GM19328 (cell line): Measurements from ENCODE around the gene RASA3.

ENCODE experiments used
- ATAC-seq: cut with Tn5 transposase; IDR thresholded peaks from one replicate; pipeline ENCODE4 v1.9.1; 2021; ENCODE audit warnings: mild to moderate bottlenecking, moderate library complexity; ENCODE audit not compliant: unreplicated experiment

RASA3 gene

DNA sequence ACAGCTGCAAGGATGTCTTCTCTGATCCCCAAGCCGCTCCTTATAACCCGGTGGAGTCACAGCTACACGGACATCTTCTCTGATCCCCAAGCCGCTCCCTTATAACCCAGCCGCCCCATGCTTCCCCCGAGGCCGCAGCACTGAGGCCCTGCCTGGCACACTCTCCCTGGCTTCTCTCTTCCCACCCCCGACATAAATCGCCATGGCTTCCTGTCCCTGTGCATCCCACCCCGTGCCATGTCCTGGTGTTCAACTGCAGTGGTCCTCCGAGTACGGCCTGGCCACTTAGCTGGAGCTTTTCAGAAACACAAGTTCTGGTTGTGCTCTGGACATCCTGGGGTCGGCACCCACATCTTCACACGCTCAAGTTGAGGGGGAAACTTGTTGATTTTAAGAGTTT lies 60.4 kb downstream of the RASA3 start:
- ATAC-seq = no peak

DNA sequence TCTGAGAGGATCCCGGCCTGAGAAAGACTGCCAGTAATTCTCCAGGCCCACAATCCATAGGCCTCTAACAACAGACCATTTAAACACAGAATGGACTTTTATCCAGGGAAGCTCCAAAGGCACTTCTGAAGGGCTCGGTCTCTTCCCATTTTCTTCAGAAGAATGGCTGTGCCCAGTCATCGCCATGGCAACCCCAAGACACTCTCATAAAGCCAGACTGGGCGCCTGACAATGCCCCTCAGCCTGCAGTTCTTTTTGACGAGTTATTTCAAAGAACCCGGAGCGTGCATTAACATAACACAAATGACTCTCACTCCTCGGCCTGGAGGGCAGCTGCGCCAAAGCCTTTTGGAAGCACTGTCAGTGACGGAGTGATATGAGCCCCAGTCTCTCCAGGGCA lies 61.0 kb downstream of the RASA3 start:
- no peak for ATAC-seq

DNA sequence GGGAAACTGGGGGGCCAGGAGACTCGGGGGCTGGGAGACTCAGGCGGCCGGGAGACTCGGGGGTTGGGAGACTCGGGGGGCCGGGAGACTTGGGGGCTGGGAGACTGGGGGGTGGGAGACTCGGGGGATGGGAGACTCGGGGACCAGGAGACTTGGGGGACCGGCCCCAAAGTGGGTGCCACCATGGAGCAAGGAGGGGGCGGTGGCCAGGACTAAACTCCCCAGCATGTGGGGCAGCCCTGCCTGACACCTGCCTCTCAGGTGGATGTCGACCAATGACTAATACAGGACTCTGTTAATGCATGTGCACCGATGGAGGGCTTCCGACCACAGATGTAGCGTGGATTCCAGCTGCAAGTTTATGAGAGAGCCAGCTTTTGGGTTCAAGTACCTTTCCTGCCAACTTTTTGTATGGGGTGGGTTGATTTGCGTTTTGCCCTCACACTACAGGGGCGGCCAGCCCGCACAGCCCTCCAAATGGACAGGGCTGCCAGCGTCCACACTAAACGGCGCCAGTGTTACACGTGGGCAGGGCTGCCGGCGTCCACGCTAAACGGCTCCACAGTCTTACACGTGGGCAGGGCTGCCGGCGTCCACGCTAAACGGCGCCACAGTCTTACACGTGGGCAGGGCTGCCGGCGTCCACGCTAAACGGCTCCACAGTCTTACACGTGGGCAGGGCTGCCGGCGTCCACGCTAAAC lies 62.2 kb downstream of the RASA3 start:
- no peak for ATAC-seq

DNA sequence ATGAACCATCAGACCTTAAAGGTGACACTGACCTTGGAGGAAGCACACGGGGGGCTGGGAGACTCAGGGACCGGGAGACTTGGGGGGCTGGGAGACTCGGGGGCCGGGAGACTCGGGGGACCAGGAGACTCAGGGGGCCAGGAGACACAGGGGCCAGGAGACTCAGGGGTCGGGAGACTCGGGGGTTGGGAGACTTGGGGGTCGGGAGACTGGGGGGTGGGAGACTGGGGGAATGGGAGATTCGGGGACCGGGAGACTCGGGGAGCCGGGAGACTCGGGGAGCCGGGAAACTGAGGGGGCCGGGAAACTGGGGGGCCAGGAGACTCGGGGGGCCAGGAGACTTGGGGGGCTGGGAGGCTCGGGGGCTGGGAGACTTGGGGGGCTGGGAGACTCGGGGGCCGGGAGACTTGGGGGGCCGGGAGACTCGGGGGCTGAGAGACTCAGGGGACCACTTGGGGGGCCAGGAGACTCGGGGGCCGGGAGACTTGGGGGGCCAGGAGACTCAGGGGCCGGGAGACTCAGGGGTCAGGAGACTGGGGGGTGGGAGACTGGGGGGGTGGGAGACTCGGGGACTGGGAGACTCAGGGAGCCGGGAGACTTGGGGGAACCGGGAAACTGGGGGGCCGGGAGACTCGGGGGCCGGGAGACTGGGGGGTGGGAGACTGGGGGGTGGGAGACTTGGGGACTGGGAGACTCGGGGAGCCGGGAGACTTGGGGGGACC lies 62.9 kb downstream of the RASA3 start:
- no peak for ATAC-seq

DNA sequence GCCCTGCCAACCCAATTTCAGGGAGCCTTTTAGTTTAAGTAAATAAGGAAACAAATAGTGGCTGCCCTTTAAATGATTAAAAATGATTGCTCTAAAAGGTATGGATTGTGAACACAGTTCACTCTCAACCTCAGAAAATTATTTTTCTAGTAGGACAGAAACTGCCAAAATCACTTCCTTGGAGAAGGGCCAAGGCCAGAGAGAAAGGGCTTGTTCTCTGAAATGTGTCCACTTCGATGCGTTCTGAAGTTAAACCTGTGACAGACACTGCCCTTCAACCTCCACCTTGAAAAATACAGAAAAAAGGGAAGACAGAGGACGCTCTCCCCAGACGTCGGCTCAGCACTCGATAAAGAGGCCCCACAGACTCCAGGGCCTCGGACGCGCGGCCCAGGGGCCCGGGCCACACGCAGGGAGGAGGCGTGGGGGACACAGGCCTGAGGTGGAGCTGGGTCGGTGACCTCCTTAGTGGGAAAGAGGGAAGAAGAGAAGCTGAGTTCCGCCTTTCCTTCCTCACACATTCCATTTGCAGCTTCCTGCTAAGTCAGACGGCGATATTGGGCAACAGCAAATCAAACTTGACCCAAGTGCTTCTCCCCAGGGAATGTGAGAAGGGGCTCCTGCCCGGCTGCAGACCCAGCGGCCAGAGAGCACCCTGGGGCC lies 63.6 kb downstream of the RASA3 start:
- ATAC-seq = no peak

DNA sequence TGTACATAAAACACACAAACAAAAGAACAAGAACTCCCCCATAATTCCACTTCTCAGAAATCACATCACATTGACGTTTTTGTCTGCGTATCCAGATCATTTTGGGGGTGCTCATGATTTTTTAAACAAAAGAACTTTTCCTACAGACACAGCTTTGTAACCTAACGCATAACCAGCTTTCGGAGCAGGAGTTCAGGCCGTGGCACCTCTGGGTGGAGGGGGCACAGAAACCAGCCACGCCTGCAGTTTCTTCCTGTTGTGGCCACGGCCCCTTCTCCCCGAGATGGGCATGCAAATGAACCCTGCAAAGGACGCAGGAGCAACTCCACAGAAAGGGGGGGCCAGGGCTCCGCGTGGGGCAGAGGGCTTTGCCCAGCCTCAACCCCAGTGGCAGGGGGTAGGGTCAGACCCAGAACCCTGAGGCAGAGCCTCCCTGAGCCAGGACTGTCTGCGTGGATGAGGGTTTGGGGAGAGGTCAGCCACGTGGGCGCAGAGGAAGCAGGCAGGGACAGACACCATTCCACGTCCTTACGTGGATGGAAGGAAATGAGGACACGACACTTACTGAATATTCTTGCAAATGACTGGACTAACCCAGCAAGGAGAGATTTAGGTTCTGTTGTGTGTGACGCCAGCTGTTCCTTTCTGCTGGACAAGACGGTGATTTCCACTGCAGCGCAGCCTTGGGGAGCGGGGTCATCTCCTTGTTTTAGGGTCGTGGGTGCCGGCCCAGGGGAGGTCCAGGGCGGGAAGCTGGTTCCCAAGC lies 64.4 kb downstream of the RASA3 start:
- no peak for ATAC-seq

DNA sequence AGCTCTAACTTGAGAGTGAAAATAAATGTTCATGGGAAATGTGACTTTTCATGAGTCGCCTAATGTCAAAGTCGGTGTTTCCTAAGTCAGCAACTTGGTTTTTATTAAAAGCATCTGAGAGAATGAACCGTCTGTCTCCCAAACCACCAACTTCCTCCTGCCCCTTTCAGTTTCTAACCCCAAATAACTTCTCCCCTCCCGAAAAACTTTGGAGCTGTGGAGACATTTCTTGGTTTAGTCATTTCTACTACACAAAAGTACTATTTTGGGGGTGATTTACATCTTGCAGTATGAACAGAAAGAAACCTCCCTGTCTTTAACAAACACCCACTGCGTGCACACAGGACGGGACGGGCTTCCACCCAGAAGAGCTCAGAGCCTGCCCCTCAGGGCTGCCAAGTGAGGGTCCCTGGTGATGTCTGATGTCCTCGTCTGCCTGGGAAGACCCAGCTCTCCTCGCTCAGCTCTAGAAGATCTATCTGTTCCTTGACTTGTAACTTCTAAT lies 65.0 kb downstream of the RASA3 start:
- peak; percentile 52 for ATAC-seq

DNA sequence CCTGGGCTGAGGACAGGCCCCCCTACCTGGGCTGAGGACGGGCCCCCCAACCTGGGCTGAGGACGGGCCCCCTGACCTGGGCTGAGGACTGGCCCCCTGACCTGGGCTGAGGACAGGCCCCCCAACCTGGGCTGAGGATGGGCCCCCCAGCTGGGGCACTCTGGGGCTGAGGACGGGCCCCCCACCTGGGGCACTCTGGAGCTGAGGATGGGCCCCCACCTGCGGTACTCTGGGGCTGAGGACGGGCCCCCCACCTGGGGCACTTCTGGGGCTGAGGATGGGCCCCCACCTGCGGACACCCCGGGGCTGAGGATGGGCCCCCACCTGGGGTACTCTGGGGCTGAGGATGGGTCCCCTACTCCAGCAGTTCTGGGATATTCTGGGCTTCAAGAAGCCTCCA lies 65.5 kb downstream of the RASA3 start:
- ATAC-seq = no peak

DNA sequence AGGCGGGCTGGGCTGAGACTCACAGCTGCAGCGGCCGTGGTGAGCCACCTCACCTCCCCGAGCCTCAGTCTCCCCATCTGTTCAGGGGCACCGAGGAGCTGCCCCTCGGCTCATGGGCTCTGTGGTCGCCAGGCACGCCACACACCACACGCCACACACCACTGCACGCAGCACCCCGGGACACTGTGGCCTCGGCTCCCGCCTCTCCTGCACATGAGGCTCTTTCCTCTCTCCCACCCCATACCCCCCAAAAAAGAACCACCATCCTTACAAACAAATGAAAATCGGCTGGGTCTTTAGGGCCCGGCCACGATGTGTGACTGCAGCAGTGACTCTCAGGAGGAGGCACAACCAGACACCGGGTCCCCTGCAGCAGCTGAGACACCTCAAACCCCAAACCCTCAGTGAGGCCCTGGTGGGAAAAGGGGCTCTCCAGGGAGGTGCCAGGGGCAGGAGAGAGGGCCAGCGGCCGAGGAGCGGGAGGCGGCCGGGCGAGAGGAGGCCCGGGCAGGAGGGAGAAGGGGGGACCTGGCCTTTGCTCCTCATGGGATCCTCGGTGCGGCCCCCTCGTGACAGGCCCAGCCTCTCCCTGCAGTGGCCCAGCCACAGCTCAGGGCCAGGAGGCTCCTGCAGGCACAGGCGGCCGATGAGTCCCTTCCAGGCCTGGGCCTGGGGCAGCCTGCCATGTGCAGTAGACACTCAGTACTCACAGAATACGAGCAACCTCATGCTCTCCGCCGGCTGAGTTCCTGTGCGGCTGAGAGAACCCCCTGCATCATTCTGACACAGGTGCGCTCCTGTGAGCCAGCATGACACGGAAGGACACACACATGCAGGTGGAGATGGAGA lies 66.3 kb downstream of the RASA3 start:
- ATAC-seq = no peak

DNA sequence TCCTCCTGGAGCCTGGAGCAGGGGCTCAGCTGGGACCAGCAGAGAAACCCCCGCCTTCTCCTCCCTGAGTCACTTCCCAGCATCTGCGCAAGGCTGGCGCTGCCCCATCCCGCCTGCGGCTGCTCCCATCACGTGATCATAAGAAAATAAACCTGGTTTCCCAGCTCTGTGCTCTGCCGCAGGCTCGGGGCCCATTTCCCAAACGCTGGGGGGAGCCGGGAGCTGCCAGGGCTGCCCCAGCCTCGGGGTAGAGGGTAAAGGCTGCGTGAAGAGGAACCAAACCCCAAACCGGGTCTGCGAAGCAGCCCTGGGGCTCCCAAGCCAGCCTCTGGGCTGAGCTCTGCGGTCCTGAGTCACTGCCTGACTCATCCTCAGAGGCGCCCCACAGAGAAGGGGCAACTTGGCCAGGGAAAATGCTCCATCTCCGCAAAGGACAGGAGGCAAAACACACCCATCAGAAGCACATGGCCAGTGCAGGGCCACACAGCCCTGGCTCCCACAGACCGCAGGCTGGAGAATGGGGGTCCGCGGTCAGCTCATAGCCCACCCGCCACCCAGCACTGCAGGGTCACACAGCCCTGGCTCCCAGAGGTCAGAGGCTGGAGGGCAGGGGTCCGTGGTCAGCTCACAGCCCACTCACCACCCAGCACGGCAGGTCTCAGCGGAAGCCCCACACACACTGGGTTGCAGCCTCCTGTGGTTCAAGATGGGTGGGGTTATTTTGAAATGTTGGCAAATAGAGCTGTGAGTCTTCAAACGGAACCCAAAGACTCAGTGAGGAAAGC lies 67.1 kb downstream of the RASA3 start:
- ATAC-seq = no peak

DNA sequence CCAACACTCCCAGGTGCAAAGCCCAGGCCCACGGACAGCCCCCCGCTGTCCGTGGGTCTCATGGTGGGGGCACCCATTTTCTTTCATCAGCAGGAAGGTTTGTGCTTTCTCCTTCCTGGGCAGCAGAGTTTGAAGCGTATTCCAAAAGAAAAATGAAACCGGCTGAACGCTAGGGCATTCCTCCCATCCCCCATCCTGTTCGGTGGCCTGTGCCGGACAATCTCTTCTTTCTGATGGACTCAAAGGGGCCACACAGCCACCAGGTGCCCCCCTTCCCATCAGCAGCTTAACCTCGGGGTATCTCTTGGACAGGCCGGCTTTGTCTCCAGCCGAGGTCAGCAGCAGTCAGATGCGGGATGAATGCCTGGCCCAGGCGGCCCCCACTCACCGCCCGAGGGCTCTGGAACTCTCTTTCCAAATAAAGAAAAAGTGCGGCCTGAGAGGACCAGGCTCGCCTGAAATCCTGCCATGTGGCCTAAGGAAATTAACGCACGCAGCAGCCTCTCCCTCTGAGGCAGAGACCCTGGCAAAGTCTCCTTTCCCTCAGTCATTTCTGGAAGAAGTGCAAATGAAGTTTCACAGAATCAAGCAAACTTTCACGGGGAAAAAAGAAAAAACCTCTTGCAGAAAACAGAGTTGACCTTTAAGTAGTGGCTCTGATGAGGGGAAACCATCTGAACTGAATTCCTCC lies 67.8 kb downstream of the RASA3 start:
- ATAC-seq = no peak

DNA sequence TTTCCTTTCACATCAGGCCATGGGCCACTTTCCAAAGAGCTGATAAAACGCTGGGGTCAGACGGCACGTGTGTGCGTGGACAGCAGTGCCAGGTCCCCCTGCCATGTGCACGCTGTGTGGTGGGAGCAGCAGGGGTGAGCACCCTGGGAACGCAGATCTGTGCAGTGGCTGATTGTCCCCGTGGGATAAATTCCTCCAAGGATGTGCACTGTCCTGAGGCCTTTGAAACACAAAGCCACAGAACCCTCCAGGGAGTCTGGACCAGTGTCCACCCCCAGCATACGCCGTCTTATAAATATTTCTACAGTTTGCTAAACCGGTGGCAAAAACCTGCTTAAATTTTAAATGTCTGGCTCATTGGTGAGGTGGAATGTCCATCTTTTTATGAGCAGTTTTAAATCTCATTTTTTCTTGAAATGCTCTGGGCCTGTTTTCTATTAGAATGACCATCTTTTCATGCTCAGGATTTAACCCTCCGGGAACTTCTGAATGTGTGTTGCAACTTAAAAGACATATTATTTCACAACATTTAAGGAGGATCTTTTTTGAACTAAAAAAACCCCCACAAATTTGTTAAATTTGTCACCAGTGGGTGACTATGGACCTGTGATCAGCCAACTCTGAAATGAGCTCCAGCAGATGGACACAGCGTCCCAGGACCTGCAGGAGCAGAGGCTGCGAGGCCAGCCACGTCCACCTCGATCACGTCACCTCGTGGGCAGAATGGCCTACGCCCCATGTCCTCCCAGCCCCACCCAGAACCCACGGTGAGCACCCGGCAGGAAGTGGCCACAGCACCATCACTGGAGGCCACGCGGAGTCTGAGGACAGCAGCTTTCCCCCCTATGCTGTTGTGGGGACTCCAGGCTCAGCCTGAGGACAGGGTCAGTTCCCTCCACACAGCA lies 68.6 kb downstream of the RASA3 start:
- ATAC-seq = no peak

DNA sequence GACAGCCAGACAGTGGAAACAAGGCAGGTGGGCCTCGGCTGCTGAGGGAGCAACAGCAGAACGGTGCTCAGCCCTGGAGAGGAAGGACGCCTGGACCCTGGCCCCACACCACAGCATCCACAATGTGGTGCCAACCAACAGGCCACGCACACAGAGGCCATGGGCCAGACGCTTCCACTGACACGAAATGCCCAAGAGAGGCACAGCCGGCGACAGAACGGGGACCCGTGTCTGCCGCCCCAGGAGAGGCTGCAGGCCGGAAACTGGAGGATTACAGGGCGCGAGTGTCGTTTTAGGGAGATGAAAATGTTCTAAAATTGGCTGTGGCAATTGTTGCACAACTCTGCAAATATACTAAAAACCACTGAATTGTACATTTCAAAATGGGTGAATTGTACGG lies 69.7 kb downstream of the RASA3 start:
- ATAC-seq = no peak

DNA sequence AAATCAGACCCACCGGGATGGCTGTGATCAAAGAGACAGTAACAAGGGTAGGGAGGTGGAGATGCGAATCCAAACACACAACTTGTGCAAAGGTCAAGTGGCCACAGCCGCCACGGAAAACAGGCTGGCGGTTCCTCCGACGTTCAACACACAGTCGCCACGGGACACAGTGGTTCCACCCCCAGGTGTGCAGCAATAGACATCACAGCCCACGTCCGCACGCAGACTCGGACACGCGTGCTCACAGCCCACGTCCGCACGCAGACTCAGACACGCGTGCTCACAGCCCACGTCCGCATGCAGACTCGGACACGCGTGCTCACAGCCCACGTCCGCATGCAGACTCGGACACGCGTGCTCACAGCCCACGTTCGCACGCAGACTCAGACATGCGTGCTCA lies 70.1 kb downstream of the RASA3 start:
- no peak for ATAC-seq

DNA sequence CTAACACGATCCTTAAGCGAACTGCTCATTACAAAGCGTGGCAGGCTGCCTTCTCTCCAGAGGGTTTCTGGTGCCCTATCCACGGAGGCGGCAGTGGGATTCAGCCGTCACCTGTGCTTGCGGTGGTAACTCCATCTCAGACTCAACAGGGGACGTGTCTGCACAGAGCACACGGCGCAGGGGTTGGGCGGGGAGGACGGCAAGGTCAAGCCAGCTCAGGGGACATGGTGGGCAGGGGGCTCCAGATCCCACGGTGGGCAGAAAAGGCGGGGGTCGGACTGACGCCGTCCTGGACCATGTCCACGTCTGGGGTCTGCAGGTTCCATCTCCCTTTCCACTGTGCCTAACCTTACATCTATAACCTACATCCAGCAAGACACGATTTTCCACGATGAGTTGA lies 70.7 kb downstream of the RASA3 start:
- no peak for ATAC-seq

DNA sequence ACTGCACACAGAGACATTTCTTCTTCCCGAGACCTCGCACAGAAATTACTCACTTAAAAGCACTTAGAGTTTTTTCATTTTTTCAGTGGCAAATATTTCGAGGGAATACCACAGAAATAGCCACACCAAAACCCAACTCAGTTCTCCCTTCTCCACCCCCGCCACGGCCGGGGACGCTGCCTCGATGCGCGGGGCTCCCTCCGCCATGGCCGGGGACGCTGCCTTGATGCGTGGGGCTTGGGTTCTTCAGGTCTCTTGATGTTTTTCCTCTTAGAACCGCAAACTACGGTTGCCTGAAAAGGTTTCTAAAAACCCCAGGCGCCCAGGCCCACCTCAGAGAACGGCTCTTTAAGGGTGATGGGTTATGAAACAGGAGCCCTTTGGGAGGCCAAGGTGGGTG lies 71.4 kb downstream of the RASA3 start:
- no peak for ATAC-seq

DNA sequence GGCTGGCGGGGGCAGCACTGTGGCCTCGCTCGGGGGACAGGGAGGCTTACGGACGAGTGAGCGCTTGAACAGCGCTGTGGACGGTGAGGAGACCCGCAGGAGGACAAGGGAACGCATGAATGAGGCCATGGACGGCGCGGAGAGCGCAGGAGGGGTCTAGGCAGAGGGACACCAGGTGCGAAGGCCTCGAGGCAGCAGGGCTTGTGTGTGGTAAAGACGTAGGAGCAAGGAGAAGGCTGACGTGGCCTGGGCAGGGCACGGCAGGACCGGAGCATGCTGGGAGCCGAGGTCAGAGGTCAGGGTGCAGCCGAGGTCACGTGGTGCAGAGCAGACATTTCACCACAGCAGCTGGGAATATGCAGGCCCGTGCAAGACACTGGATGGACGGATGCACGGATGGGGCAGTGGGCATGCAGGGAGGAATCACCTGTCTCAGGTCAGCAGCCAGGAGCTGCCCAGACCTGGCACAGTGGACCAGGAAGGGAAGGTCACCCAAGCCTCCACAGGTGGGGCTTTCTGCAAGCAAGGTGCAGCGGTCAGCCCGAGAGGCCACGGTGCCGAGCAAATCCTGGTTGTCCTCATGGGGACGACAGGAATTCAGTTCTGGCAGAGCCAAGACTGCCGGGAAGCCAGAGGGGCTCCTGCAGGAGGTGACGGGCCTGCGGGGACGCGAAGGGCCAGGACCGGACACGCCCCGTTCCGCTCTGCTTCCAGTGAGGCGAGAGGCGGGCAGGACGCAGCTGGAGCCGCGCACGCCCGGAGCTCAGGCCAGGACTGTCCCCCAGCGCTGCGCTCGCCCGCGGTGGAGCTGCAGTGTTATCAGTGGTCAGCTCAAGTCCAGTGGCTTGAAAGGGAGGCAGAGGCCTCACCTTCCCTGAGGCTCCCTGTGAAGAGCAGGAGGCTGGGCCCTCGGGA lies 72.2 kb downstream of the RASA3 start:
- no peak for ATAC-seq
